HG02885 (cell line): ENCODE results near the gene MYOZ3.
A peak's percentile ranks its signal among the peaks of the same experiment; 100 is the strongest.

ENCODE experiments used
- ATAC-seq: cut with Tn5 transposase; IDR thresholded peaks from one replicate; pipeline ENCODE4 v1.9.1; 2021; ENCODE audit warnings: mild to moderate bottlenecking; ENCODE audit not compliant: unreplicated experiment, poor library complexity

The MYOZ3 gene

GRCh38 chr5:150661086-150661485 is at the start of gene MYOZ3:
Gene MYOZ3, plus strand, starts transcription at chr5:150661251. Its CDS starts 1,691 bp downstream, at chr5:150662942.
- ATAC-seq = no peak

GRCh38 chr5:150612405-150612804 is 48.6 kb upstream of the MYOZ3 start:
- ATAC-seq = no peak

- no peak for ATAC-seq
Observed at GRCh38 chr5:150612905-150613670, 48.0 kb upstream of the MYOZ3 start.

- ATAC-seq = no peak
Observed at GRCh38 chr5:150613991-150614660, 46.9 kb upstream of the MYOZ3 start.

- no peak for ATAC-seq
Observed at GRCh38 chr5:150614661-150615060, 46.4 kb upstream of the MYOZ3 start.

GRCh38 chr5:150615141-150615699 is 45.8 kb upstream of the MYOZ3 start:
- ATAC-seq = no peak

- ATAC-seq = no peak
Observed at GRCh38 chr5:150616024-150616470, 45.0 kb upstream of the MYOZ3 start.

- ATAC-seq = no peak
Observed at GRCh38 chr5:150616506-150616905, 44.5 kb upstream of the MYOZ3 start.

- ATAC-seq = no peak
Observed at GRCh38 chr5:150618163-150618562, 42.9 kb upstream of the MYOZ3 start.

- no peak for ATAC-seq
Observed at GRCh38 chr5:150618588-150619281, 42.3 kb upstream of the MYOZ3 start.

GRCh38 chr5:150619359-150620230 is 41.5 kb upstream of the MYOZ3 start:
- no peak for ATAC-seq

GRCh38 chr5:150621301-150621700 is 39.8 kb upstream of the MYOZ3 start:
- ATAC-seq = no peak

GRCh38 chr5:150622157-150622556 is 38.9 kb upstream of the MYOZ3 start:
- no peak for ATAC-seq

- ATAC-seq = peak; percentile 29
Observed at GRCh38 chr5:150623152-150623877, 37.7 kb upstream of the MYOZ3 start.

- ATAC-seq = peak; percentile 11
Observed at GRCh38 chr5:150623878-150624216, 37.2 kb upstream of the MYOZ3 start.

- peak; percentile 51 for ATAC-seq
Observed at GRCh38 chr5:150624334-150625163, 36.5 kb upstream of the MYOZ3 start.

GRCh38 chr5:150625164-150625535 is 35.9 kb upstream of the MYOZ3 start:
- no peak for ATAC-seq
